ENCODE data around the gene TPRN. TPM values are rescaled to one million over a fixed set of nuclear protein-coding genes. Genes with fewer than 3 reads are reported as not detected.

The TPRN gene
- polyA plus RNA-seq, 1 donor from 2014 or later = 8.1 TPM

GRCh38 chr9:137244486-137245449, 44.2 kb upstream of the TPRN start:
- H3F3A ChIP-seq (ENCODE audit: insufficient read depth, low read length, poor library complexity, severe bottlenecking) = no peaks in the 10 kb centered on the region
- H3K27me3 ChIP-seq (ENCODE audit: insufficient read depth, low read depth, low read length) = no peaks in the 10 kb centered on the region
- H3K79me2 ChIP-seq (replicated peaks; ENCODE audit: insufficient read depth, low read length) = peaks cover 14% of the 10 kb centered on the region
- no peak overlapping the region for H3K27ac ChIP-seq (ENCODE audit: low read length)
- no peak overlapping the region for H2AFZ ChIP-seq (ENCODE audit: low read depth, low read length)
- H3K4me3 ChIP-seq (ENCODE audit: low read length) = no peak overlapping the region
- no peaks in the 10 kb centered on the region for H3K9me2 ChIP-seq (ENCODE audit: insufficient read depth, low read length)
- H3K4me2 ChIP-seq (ENCODE audit: low read length) = no peak overlapping the region
- no peaks in the 10 kb centered on the region for H4K20me1 ChIP-seq (ENCODE audit: insufficient read depth)
- H3K36me3 ChIP-seq (ENCODE audit: insufficient read depth, low read length) = no peaks in the 10 kb centered on the region
- no peaks in the 10 kb centered on the region for H3K9me3 ChIP-seq (ENCODE audit: low read length)
- TF ChIP-seq SMC3 (conservative IDR thresholded peaks at IDR 0.05; ENCODE audit: poor library complexity) (no peak), CTCF (IDR thresholded peaks at IDR 0.05; ENCODE audit: poor library complexity, severe bottlenecking) (no peak), TAF1 (IDR thresholded peaks at IDR 0.05; ENCODE audit: low read depth) (no peak), REST (IDR thresholded peaks at IDR 0.05; ENCODE audit: borderline replicate concordance) (no peak), EP300 (conservative IDR thresholded peaks at IDR 0.05; ENCODE audit: poor library complexity, severe bottlenecking) (no peak), MXI1 (conservative IDR thresholded peaks at IDR 0.05; ENCODE audit: poor library complexity, severe bottlenecking) (no peak), RAD21 (conservative IDR thresholded peaks at IDR 0.05) (no peak), EZH2 (IDR thresholded peaks at IDR 0.05; ENCODE audit: borderline replicate concordance, insufficient read depth, low read length, poor library complexity, severe bottlenecking) (no peak), POLR2AphosphoS5 (IDR thresholded peaks at IDR 0.05) (no peak)
- no peak overlapping the region for H3K9ac ChIP-seq (ENCODE audit: low read length)

- H3K9ac ChIP-seq (ENCODE audit: low read length) = no peak overlapping the region
- no peak overlapping the region for H3K4me3 ChIP-seq (ENCODE audit: low read length)
- H2AFZ ChIP-seq (ENCODE audit: low read depth, low read length) = no peak overlapping the region
Measured at GRCh38 chr9:137243626-137244485, 43.3 kb upstream of the TPRN start.

More at GRCh38 chr9:137243626-137244485, 43.3 kb upstream of the TPRN start:
- H3F3A ChIP-seq (ENCODE audit: insufficient read depth, low read length, poor library complexity, severe bottlenecking) = no peaks in the 10 kb centered on the region
- H3K79me2 ChIP-seq (replicated peaks; ENCODE audit: insufficient read depth, low read length) = peaks cover 14% of the 10 kb centered on the region
- no peak overlapping the region for H3K4me2 ChIP-seq (ENCODE audit: low read length)
- H3K9me3 ChIP-seq (ENCODE audit: low read length) = no peaks in the 10 kb centered on the region
- H3K27me3 ChIP-seq (ENCODE audit: insufficient read depth, low read depth, low read length) = no peaks in the 10 kb centered on the region
- no peaks in the 10 kb centered on the region for H3K36me3 ChIP-seq (ENCODE audit: insufficient read depth, low read length)
- H4K20me1 ChIP-seq (ENCODE audit: insufficient read depth) = no peaks in the 10 kb centered on the region
- H3K9me2 ChIP-seq (ENCODE audit: insufficient read depth, low read length) = no peaks in the 10 kb centered on the region
- no peak overlapping the region for H3K27ac ChIP-seq (ENCODE audit: low read length)
- TF ChIP-seq RAD21 (conservative IDR thresholded peaks at IDR 0.05) (no peak), MXI1 (conservative IDR thresholded peaks at IDR 0.05; ENCODE audit: poor library complexity, severe bottlenecking) (no peak), CTCF (IDR thresholded peaks at IDR 0.05; ENCODE audit: poor library complexity, severe bottlenecking) (no peak), EZH2 (IDR thresholded peaks at IDR 0.05; ENCODE audit: borderline replicate concordance, insufficient read depth, low read length, poor library complexity, severe bottlenecking) (no peak), REST (IDR thresholded peaks at IDR 0.05; ENCODE audit: borderline replicate concordance) (no peak), SMC3 (conservative IDR thresholded peaks at IDR 0.05; ENCODE audit: poor library complexity) (no peak), TAF1 (IDR thresholded peaks at IDR 0.05; ENCODE audit: low read depth) (no peak), POLR2AphosphoS5 (IDR thresholded peaks at IDR 0.05) (no peak), EP300 (conservative IDR thresholded peaks at IDR 0.05; ENCODE audit: poor library complexity, severe bottlenecking) (no peak)
